Liver (tissue), 2 donors: ENCODE results near the gene AQP6.

Source experiments
- HNF4A ChIP-seq, 2 donors: conservative IDR thresholded peaks; 2 replicates each; pipeline ENCODE4 v1.6.1; 2016; ENCODE audit warnings: antibody characterized with exemption in 2 of 2, mild to moderate bottlenecking in 2 of 2
- NR2F2 ChIP-seq: IDR thresholded peaks from 2 replicates; pipeline ENCODE4 v1.6.1; 2016; ENCODE audit warnings: antibody characterized with exemption
- donor health status: healthy.

- TF ChIP-seq HNF4A (conservative IDR thresholded peaks at IDR 0.05) (no peak), NR2F2 (no peak)
Observed at GRCh38 chr12:49979016-49979586, 6.4 kb downstream of the AQP6 start.
